GM19397 (cell line): Measurements from ENCODE around the gene ZKSCAN1.
A peak's percentile ranks its signal among the peaks of the same experiment; 100 is the strongest.
"Not testable (repeated sequence)": the region's sequence is repeated elsewhere in the genome, so short reads cannot be mapped to it uniquely, and the experiment has no call there.

Experiments used
- ATAC-seq: cut with Tn5 transposase; IDR thresholded peaks from one replicate; pipeline ENCODE4 v1.9.1; 2021; ENCODE audit warnings: mild to moderate bottlenecking, moderate library complexity; ENCODE audit not compliant: unreplicated experiment

ZKSCAN1 gene

GRCh38 chr7:100015232-100016214 is at the start of gene ZKSCAN1:
Gene ZKSCAN1 (plus strand): TSS chr7:100015596. CDS start chr7:100023507, 7,911 bp downstream.
- ATAC-seq = peak; percentile 93

GRCh38 chr7:99969298-99969697 is 46.1 kb upstream of the ZKSCAN1 start:
- no peak for ATAC-seq

GRCh38 chr7:99969813-99970212 is 45.6 kb upstream of the ZKSCAN1 start:
- ATAC-seq = not testable (repeated sequence)

GRCh38 chr7:99971242-99971641 is 44.2 kb upstream of the ZKSCAN1 start:
- no peak for ATAC-seq

GRCh38 chr7:99973817-99974216 is 41.6 kb upstream of the ZKSCAN1 start:
- ATAC-seq = not testable (repeated sequence)

GRCh38 chr7:99974681-99975080 is 40.7 kb upstream of the ZKSCAN1 start:
- ATAC-seq = no peak

- ATAC-seq = no peak
These were observed 39.4 kb upstream of the ZKSCAN1 start, which contains the start of gene AZGP1 for GRCh38 chr7:99975782-99976521. Gene AZGP1 (minus strand): TSS chr7:99976031. CDS start chr7:99976020, 11 bp downstream.

GRCh38 chr7:99976626-99977025 is 38.8 kb upstream of the ZKSCAN1 start:
- no peak for ATAC-seq

- peak; percentile 26 for ATAC-seq
These were observed 35.6 kb upstream of the ZKSCAN1 start for GRCh38 chr7:99979814-99980225.

- peak; percentile 55 for ATAC-seq
These were observed 34.9 kb upstream of the ZKSCAN1 start for GRCh38 chr7:99980448-99980872.

GRCh38 chr7:99981066-99981465 is 34.3 kb upstream of the ZKSCAN1 start:
- ATAC-seq = not testable (repeated sequence)

GRCh38 chr7:99984593-99984992 is 30.8 kb upstream of the ZKSCAN1 start:
- no peak for ATAC-seq

GRCh38 chr7:99987306-99987705 is 28.1 kb upstream of the ZKSCAN1 start:
- ATAC-seq = not testable (repeated sequence)

GRCh38 chr7:99987846-99988245 is 27.6 kb upstream of the ZKSCAN1 start:
- no peak for ATAC-seq

- no peak for ATAC-seq
These were observed 24.9 kb upstream of the ZKSCAN1 start for GRCh38 chr7:99990460-99990852.

GRCh38 chr7:99991543-99991942 is 23.9 kb upstream of the ZKSCAN1 start:
- not testable (repeated sequence) for ATAC-seq

GRCh38 chr7:99992330-99993038 is 22.9 kb upstream of the ZKSCAN1 start:
- no peak for ATAC-seq

GRCh38 chr7:99994819-99995218 is 20.6 kb upstream of the ZKSCAN1 start:
- no peak for ATAC-seq

GRCh38 chr7:99996755-99997544 is 18.4 kb upstream of the ZKSCAN1 start:
- ATAC-seq = no peak

GRCh38 chr7:99997545-99998137 is 17.8 kb upstream of the ZKSCAN1 start:
- no peak for ATAC-seq
